ENCODE results near the gene GDAP2.

DNA sequence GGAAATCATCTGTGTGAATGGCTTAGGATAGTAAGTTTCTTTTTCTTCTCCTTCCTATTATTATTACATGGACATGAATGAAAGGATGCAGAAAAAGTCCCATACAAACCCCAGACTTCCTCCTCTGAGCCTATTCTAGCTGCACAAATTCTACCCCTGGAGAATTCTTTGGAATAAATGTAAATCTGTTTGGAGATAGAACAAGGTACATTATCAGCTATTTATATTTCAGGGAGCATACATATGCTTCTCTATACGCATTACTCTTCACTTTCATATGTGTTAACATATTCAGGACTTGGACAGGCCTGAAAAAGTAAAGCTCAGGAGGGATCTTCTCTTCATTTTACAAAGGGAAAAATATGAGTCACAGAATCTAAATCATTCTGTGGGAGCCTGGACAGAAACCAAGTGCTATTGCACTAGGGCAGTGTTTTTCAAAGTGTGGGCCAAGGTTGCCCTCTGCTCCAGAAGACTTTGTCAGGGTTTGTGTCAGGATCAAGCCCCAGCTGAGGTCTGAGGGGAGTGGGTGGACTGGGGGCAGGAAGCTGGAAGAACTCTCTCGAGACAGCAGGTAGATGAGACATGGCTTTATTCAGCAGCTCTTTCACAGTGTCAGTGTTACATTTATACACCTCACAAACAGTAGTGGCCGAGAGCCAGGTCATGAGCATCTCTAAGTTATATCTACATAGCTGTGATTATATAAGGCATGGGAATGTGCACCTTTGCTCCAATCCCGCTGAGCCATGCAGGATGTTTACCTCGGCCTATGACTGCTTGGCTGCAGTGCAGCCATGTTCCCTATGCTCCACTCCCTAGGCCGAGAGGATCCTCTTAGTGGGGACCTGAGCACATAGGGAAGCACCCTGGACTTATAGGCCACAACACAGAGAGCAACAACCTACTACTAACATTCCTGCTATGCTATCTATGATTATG lies 114.3 kb downstream of the GDAP2 start:
- TF ChIP-seq, protein P1, sequence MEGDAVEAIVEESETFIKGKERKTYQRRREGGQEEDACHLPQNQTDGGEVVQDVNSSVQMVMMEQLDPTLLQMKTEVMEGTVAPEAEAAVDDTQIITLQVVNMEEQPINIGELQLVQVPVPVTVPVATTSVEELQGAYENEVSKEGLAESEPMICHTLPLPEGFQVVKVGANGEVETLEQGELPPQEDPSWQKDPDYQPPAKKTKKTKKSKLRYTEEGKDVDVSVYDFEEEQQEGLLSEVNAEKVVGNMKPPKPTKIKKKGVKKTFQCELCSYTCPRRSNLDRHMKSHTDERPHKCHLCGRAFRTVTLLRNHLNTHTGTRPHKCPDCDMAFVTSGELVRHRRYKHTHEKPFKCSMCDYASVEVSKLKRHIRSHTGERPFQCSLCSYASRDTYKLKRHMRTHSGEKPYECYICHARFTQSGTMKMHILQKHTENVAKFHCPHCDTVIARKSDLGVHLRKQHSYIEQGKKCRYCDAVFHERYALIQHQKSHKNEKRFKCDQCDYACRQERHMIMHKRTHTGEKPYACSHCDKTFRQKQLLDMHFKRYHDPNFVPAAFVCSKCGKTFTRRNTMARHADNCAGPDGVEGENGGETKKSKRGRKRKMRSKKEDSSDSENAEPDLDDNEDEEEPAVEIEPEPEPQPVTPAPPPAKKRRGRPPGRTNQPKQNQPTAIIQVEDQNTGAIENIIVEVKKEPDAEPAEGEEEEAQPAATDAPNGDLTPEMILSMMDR (IDR thresholded peaks at IDR 0.05): no peak
- no peak for TF ChIP-seq POLR2A (IDR thresholded peaks at IDR 0.05)
